Measurements from ENCODE around the gene GOLPH3L.
"Not testable (repeated sequence)": the region's sequence is repeated elsewhere in the genome, so short reads cannot be mapped to it uniquely, and the experiment has no call there.

Gene GOLPH3L

DNA sequence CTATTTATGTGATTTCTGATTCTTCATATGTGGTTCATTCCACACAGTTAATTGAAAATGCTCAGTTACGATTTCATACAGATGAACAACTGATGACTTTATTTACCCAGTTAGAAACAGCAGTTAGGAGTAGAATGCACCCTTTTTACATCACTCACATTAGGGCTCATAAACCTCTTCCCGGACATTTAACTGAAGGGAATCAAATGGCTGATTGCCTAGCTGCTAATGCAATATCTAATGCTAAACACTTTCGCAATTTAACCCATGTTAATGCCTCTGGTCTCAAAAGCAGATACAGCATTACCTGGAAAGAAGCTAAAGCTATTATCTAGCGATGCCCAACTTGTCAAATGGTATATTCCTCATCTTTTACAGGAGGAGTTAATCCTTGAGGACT lies 39.9 kb downstream of the GOLPH3L start:
- DNase-seq = not testable (repeated sequence)

DNA sequence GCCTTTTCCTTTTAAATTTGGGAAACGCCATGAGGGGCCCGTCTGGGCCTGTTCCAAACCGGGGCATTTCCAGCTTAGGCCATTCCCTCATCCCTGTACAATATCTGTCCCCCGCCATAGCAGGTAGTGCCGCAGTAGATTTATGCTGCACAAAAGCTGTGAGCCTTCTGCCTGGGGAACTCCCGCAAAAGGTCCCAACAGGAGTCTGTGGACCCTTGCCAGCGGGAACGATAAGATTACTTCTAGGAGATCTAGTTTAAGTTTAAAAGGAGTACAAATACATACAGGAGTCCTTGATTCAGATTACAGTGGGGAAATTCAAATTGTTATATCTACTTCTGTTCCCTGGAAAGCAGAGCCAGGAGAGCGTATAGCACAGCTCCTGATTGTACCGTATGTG lies 42.3 kb downstream of the GOLPH3L start:
- not testable (repeated sequence) for DNase-seq

DNA sequence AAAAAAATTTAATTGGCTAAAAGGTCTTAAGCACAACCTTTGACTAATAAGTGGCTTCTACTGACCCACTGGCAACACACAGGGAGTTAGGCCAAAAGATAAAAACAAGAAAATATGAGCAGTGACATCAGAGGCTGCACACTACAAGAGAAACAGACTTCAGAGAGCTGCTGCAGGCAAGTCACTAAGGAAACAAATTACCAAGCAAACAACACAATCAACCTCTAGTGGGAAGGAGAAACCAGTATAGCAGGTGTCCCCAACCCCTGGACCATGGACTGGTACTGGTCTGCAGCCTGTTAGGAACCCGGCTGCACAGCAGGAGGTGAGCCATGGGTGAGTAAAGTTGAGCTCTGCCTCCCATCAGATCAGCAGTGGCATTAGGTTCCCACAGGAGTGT lies 46.8 kb downstream of the GOLPH3L start:
- DNase-seq = no peak

DNA sequence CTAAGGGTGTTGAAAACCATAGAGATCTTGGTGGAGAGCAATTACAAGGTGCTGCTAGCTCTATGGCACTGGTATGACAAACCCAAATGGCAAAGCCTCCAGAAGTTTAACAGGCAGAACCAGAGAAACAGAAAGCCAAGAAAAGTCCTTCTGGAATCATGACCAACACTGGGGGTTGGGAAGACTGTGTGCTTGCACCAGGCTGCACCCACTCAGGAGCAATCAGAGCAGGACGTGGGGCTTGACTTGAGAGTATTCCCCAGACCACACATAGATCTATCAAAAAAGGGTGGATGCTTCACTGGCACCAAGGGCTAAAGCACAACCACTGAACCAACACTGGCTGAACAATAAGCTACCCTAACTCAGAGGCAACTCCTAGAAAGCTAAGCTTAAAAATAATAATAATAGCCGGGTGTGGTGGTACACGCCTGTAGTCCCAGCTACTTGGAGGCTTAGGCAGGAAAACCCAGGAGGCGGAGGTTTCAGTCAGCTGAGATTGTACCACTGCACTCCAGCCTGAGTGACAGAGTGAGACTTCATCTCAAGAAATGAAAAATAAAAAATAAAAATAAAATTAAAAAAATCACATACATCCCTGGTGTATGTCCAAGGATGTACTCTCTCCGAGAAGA lies 47.4 kb downstream of the GOLPH3L start:
- no peak for DNase-seq

DNA sequence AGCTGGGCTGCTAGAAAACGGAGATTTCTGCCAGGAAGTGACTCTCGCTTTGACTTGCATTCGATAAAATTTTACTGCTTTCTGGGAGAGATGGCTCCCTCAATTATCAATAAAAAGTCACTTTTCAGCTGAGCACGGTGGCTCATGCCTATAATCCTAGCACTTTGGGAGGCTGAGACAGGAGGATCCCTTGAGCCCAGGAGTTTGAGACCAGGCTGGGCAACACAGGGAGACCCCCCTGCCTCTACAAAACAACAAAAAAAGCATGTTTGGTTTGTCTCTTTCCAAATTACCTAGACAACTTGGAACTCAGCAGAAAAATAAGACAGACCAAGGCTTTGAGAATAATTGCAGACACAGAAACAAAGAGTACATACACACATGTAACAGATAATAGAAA lies 54.7 kb downstream of the GOLPH3L start:
- no peak for DNase-seq

DNA sequence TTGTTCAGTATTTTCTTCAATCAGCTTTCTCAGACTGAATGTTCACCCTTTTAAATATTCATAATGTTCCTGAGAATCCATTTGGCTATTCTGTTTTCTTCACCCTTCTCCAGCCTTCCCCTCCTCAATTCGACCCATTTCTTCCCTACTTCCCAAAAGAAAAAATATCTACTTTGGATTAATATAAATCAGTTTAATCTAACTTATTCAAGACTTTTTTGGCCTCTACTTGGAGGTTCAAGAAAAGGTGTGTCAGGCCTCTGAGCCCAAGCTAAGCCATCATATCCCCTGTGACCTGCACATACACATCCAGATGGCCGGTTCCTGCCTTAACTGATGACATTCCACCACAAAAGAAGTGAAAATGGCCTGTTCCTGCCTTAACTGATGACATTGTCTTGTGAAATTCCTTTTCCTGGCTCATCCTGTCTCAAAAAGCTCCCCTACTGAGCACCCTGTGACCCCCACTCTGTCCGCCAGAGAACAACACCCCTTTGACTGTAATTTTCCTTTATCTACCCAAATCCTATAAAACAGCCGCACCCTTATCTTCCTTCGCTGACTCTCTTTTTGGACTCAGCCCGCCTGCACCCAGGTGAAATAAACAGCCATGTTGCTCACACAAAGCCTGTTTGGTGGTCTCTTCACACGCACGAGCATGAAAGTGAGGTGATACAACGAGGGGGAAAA lies 55.7 kb downstream of the GOLPH3L start:
- DNase-seq = not testable (repeated sequence)

DNA sequence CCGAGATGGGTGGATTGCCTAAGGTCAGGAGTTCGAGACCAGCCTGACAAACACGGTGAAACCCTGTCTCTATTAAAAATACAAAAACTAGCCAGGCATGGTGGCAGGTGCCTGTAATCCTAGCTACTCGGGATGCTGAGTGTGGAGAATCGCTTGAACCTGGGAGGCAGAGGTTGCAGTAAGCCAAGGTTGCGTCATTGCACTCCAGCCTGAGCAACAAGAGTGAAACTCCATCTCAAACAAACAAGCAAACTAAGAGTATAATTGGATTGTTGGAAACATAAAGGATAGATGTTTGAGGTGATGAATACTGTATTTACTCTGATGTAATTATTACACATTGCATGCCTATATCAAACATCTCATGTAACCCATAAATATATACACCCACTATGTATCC lies 58.5 kb downstream of the GOLPH3L start:
- DNase-seq = not testable (repeated sequence)

DNA sequence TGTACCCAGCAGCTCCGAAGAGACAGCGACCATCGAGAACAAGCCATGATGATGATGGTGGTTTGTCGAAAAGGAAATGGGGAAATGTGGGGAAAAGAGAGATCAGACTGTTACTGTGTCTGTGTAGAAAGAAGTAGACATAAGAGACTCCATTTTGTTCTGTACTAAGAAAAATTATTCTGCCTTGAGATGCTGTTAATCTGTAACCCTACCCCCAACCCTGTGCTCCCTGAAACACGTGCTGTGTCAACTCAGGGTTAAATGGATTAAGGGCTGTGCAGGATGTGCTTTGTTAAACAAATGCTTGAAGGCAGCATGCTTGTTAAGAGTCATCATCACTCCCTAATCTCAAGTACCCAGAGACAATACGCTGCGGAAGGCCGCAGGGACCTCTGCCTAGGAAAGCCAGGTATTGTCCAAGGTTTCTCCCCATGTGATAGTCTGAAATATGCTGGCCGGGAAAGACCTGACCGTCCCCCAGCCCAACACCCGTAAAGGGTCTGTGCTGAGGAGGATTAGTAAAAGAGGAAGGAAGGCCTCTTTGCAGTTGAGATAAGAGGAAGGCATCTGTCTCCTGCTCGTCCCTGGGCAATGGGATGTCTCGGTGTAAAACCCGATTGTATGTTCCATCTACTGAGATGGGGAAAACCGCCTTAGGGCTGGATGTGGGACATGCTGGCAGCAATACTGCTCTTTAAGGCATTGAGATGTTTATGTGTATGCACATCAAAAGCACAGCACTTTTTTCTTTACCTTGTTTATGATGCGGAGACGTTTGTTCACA lies 61.9 kb downstream of the GOLPH3L start:
- DNase-seq = not testable (repeated sequence)

DNA sequence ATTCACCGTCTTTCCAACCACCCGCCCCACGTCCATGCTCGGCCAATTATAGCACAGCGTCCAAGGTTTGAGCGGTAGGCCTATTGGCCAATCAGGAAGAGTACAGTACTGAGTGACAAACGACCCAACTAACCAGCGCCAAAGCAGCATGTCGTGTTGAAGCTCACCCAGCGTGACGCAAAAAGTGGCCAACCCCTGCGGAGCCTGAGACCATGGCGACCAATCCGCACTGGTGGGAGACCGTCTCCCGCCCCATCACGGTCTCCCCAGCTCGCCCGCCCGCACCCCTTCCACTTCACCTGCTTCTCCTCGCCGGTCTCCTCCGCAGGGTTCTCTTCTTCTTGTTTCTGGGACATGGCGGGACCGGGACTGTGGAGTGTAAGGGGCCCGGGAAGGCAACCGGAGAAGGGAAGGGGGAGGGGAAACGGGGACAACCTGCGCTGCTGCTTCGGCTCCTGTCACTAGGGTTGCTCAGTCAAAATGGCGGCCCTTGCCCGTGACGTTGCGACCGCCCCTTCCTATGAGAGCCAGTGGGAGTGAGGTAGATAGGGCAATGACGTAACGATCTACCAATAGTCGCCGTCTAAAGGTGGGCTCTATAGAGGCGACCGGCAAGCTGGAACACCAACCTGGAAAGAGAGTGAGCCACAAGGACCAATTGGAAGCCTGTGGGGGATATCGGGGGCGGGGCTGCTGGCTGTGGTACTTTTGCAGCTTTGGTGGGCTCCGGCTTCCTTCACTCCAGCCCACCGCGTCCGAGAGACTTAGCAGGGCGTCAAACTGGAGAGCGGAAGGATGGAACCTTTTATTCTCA lies 67.6 kb downstream of the GOLPH3L start, which contains the start of gene ENSA:
Gene ENSA, minus strand, starts transcription at position 498 of the 814 bp plus-strand sequence. Its CDS starts 142 bp downstream, at position 356.
- DNase-seq = peak; percentile 99 to 100

DNA sequence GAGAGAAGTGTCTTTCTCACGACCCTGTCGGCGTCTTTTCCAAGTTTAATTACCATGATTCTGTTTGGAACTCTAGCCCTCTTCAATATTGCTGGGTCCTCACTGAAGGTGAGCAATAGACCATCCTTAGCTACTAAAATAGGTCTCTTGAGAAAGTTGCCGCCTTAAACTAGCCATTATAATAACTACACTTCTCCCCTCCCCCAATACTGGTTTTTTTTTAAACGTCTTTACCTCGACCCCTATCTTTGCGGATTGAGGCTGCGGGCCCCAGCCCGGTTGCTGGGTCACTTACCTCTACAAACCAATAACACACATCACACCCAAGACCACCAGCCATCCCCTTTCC lies 68.2 kb downstream of the GOLPH3L start:
- no peak for DNase-seq

DNA sequence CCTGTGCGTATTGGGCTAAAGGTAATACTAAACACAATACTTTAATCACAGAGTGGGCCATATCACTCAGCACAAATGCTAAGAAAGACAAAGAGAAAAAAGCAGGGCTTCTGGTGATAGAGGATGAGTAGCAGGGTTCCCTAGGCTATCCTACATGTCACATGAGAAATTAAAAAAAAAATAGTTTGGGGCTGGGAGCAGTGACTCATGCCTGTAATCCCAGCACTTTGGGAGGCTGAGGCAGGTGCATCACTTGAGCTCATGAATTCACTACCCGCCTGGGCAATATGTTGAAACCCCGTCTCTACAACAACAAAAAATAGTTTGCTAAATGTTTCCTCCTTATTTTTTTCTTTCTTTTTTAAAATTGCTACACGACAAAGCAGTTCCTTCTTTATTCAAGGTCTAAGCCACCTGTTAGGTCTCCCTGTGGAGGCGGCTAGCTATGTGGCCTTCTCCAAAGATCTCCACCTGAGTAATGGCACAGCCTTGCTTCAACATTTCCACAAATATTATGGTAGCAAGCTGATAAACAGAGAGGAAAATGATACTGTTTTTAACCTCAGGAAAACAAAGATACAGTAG lies 69.0 kb downstream of the GOLPH3L start:
- DNase-seq = no peak

DNA sequence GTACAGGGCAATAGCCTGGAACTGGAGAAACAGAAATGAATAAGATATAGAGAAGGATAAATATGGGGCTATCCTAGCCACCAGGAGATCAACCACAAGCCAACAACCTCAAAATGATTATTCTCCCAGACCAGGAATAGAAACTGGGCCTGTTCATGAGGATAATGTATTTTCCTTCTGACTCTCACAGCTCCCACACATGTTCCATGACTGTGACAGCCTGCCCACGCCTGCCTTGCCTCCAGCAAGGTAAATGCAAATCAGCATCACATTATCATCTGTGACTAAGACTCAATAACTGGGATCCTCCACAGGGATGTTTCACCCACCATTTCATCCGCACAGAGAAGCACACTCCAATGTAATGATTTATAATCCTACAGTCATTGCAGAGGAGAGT lies 70.8 kb downstream of the GOLPH3L start:
- DNase-seq = no peak

DNA sequence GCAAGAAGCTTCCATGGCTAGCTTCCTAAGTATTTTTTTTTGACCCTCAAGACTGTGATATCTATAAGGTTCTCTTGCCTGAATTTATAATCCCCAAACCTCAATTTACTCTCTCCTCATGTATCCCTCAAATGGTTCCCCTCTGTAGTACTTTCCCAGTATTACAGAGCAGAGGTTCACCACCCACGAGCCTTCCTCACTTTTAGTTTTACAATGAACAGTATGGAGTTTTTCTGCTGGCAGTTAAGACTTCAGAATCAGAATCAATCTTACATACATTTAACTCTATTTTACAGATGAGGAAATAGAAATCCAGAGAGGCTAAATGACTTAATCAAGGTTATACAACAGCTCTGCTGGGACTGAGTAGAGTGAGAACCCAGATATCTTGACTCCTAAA lies 72.4 kb downstream of the GOLPH3L start:
- DNase-seq = not testable (repeated sequence)

DNA sequence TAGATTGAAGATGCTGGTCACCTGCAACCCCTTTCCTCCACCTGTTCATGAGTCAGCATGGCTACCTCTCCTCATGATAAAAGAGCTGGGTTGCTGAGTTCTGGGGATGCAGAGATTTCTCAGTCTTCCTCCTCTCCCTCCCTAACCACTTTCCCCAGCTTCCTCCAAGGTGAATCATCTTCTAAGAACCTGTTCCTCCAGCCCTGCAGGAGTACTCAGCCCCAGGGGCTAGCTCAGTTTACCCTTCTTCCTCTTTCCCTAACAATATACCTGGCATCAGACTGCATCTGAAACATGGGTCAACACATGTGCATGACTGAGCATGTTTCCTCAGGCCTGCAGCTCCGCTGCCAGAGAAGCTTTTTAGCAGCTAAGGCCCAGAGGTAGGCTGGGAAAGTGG lies 72.8 kb downstream of the GOLPH3L start:
- DNase-seq = not testable (repeated sequence)

DNA sequence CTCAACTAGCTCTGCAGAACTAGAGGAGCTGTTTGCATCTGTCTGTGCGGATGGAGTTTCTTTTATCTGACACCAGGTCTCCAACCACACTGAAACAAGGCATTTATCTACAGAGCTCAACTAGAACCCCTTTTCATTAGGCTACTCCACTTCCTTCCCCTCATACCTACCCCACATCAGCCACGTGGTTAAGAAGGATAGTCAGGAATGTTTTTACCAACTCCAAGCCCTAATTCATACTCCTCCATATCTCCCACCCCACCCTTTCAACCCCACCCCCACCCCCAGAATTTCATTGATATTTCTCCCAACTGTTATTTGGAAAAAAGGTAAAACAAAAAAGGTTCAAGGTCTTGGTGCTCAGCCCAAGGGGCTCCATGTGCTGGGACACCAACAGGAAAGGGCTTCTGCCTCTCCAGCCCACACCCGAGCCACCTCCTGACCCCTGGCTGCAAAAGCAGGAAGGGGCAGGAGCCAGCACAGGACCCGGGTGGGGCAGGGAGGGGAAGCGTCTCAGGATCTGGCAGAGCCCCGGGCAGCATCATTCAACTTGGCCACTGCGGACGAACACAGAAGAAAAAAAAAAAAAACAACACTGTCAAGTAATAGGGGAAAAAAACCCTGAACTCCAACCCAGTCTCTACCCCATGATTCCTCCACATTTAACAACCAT lies 74.5 kb downstream of the GOLPH3L start:
- no peak for DNase-seq

DNA sequence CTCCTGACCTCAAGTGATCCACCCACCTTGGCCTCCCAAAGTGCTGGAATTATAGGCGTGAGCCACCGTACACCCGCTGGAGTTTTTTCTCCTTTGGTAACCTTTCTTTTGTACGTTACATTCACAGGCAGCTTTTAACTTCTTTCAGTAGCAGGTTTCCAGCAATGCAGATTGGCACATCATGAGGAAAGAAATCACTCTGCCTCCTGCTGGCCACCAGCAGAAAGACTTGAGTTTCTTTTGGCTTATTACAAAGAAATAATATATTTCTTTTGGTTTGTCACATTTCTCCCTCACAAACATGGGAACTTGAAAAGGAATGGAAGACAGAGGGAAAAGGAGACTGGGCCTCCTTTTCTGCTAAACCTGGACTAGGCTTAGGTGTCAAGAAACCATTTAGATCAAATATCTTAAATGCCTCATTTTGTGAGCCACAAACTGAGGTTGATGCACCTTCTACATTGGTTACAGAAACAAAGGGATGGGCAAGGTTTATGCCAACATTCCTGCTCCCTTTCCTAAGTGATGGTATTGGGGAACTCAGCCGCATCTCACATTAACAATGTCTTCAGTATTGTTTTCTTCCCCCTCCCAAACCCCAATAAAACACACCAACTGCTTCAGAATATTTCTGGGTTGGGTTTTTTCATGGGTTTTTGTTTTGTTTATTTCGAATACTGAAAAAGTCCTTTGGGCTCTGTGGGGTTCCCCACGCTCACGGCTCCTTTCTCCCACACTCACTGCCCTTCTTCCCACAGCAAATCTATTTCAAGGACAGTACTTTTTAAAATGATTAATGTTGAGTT lies 75.3 kb downstream of the GOLPH3L start:
- DNase-seq = peak; percentile 6 to 40

DNA sequence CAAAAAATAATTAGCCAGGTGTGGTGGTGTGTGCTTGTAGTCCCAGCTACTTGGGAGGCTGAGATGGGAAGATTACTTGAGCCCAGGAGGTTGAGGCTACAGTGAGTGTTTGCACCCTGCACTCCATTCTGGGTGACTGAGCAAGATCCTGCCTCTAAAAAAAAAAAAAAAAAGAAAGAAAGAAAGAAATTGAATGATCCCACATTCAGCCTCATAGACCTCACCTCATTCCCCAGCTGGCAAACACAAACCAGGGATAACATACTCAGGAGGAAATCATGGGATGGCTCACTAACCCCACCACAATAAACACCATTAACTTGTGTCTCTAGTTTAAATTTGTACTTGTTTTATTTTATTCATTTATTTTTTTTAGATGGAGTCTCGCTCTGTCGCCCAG lies 76.0 kb downstream of the GOLPH3L start:
- no peak for DNase-seq

DNA sequence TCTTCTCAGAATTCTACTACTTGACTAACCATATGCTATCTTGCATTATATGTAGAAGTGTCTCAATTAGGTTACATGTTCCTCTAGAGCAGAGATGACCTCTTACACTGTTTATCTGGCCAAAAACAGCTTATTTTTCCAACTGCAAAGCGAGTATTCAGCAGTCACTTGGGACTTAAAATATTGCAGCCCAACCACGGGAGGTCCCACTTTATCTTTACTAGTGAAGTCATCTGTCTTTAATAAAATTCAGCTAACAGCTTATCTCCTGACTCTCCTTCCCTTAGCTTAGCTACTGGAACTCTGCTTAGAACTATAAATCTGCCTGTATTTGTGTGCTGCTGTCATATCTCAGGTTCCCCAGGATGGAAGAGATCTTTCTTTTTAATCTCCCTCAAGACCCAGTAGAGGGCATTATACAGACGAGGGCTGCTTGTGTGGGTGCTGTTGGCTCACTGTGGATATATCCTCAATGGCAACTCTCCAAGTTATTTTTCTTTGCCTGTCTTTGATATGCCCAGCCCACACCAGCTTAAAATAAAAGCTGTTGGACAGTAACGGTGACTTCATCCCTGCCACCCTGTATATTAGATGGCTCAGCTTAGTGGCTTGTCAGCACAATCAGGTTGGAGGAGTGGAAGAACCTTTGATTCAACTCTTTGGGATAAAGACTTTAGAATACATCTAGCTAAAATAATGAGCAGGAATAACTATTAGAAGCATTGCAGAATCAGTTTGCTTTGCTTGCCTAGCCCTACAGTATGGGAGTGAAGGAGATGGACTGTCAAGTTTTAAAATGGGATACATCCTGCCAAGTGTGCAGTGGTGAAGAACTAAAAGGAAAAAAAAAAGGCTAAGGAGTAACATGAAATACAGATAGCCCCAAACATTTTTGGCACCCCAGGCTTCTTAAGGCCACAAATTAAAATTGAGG lies 77.1 kb downstream of the GOLPH3L start:
- peak in 1 of 2 experiments; percentile 3 for DNase-seq

DNA sequence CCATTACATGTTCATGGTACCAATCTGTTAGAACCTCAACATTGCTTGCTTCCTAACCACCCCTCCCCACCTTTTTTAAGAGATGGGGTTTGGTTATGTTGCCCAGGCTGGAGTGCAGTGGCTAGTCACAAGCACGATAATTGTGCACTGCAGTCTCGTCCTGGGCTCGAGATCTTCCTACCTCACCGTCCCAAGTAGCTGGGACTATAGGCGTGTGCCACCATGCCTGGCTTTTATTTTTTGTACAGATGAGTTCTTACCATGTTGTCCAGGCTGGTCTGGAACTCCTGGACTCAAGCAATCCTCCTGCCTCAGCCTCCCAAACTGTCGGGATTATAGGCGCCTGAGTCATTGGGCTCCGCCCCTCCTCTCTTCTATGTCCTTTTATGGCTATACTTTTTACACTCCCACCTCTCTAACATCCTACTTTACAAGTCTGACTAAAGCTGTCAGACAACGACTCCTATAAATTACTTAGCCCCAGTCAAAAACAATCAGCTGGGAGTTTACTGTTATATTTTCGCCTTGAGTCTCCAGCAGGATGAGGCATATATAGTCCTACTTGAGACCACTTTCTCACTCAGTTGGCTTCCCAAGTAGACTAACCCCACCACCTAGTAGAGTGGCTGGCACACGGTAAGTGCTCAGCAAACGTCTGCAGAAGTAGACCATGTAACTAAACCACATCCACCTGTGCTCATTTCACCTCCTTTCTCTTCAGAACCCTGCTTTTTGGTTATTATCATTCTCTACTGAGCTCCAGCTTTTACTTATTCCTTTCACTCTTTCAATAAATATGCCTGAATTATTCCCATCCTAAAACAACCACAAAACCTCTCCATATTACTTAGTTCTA lies 81.4 kb downstream of the GOLPH3L start:
- DNase-seq = no peak
